BLaER1 treated with 17β-estradiol and CSF1 and Interleukin-3, amounts not matched to agents 10 nM and 100 nM (cell line): Measurements from ENCODE around the gene C5orf15.

ENCODE experiments used
- H3K27ac ChIP-seq, 11 experiments: shearing (Covaris generic); formaldehyde crosslinking; 2 replicates each; pipeline ENCODE4 v1.8.1; 2022
- H3K27me3 ChIP-seq, 11 experiments: shearing (Covaris generic); formaldehyde crosslinking; 2 replicates each; pipeline ENCODE4 v1.8.1; 2022
- H3K36me3 ChIP-seq, 11 experiments: shearing (Covaris generic); formaldehyde crosslinking; 2 replicates each; pipeline ENCODE4 v1.8.1; 2022
- H3K4me1 ChIP-seq, 10 experiments: shearing (Covaris generic); formaldehyde crosslinking; 2 replicates each; pipeline ENCODE4 v1.8.1; 2022
- H3K4me2 ChIP-seq, 11 experiments: shearing (Covaris generic); formaldehyde crosslinking; 2 replicates each; pipeline ENCODE4 v1.8.1; 2022
- H3K4me3 ChIP-seq, 10 experiments: shearing (Covaris generic); formaldehyde crosslinking; 2 replicates each; pipeline ENCODE4 v1.8.1; 2022
- H3K9ac ChIP-seq, 11 experiments: shearing (Covaris generic); formaldehyde crosslinking; 2 replicates each; pipeline ENCODE4 v1.8.1; 2022
- H3K9me3 ChIP-seq, 11 experiments: shearing (Covaris generic); formaldehyde crosslinking; replicated peaks in 1 of 11; 2 replicates each; pipeline ENCODE4 v1.8.1; 2022
- H4K20me1 ChIP-seq, 11 experiments: shearing (Covaris generic); formaldehyde crosslinking; 2 replicates each; pipeline ENCODE4 v1.8.1; 2022
- Cebpa-rat ChIP-seq, 11 experiments: shearing (Covaris generic); IDR thresholded peaks; 2 replicates each; pipeline ENCODE4 v1.8.1; 2022

C5orf15 gene

DNA sequence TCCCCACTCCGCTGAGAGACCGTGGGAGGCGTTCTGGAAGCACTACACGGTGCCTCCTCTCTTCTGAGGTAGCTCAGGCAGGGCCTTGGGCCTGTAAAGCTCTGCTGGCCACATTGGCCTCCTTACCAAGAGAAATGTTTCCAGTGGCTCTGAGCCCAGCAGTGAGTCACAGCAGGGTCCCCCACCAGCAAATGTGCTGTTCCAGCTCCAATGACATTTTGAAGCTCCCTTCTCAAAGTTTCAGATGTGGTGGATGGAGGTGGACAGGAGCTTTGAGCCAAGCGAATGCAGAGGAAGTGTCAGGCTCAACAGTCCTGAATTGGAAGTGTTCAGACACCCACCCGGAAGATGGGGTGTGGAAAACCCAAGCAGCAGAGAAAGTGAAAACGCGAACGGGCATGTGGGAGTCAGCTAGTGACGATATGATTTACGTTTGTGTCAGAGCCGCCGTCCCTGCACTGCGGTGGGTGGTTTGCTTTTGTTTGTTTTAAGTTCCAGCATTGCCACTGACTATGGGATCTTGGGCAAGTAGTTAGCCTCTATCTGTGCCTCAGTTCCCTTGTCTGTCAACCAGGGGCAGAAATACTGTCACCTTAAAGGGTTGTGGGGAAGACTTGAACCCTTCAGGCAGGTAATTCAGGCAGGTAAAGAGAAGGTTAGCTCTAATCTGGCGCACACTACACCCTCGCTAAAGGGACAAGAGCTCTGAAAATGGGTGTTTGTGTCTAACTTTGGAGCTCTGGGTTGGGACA is 38.2 kb downstream of the C5orf15 start:
- no peak for TF ChIP-seq Cebpa-rat (IDR thresholded peaks at IDR 0.05)
- Histone ChIP-seq H3K36me3 (no peaks in the 10 kb centered on the region), H3K4me3 (0 out of 20 replicates have a peak overlapping the region, but pooled peaks of 1 of the 10 experiments have one; percentile 1), H3K27ac (peak overlapping the region in 8 of 11 experiments; percentile 10 to 47 (median 37); a peak in 12 of 22 replicates), H4K20me1 (peaks cover 0 to 6% (median 0%) of the 10 kb centered on the region in 11 experiments; a peak in 4 of 22 replicates), H3K4me2 (peak overlapping the region; percentile 74 to 98 (median 91)), H3K27me3 (peaks cover 0 to 24% (median 0%) of the 10 kb centered on the region in 11 experiments; a peak in 4 of 22 replicates), H3K4me1 (peaks cover 70 to 96% (median 90%) of the 10 kb centered on the region in 10 experiments), H3K9me3 (no peaks in the 10 kb centered on the region), H3K9ac (peak overlapping the region in 5 of 11 experiments; percentile 2 to 46 (median 19); a peak in 5 of 22 replicates)

GRCh38 chr5:133928587-133929393 is 39.6 kb downstream of the C5orf15 start:
- Histone ChIP-seq H3K4me3 (no peak overlapping the region), H3K4me1 (peaks cover 55 to 95% (median 88%) of the 10 kb centered on the region in 10 experiments), H3K27me3 (peaks cover 0 to 18% (median 0%) of the 10 kb centered on the region in 11 experiments; a peak in 4 of 22 replicates), H3K9ac (0 out of 22 replicates have a peak overlapping the region, but pooled peaks of 1 of the 11 experiments have one; percentile 33), H3K9me3 (no peaks in the 10 kb centered on the region), H3K27ac (peak overlapping the region in 1 of 11 experiments; percentile 9; a peak in 2 of 22 replicates), H3K4me2 (peak overlapping the region; percentile 74 to 98 (median 91)), H4K20me1 (peaks cover 0 to 6% (median 0%) of the 10 kb centered on the region in 11 experiments; a peak in 3 of 22 replicates), H3K36me3 (no peaks in the 10 kb centered on the region)
- TF ChIP-seq Cebpa-rat (IDR thresholded peaks at IDR 0.05) = no peak

GRCh38 chr5:133927300-133928180 is 40.9 kb downstream of the C5orf15 start:
- no peaks in the 10 kb centered on the region for H3K36me3 ChIP-seq
- H3K4me1 ChIP-seq = peaks cover 43 to 82% (median 75%) of the 10 kb centered on the region in 10 experiments
- peaks cover 0 to 13% (median 0%) of the 10 kb centered on the region in 11 experiments; a peak in 3 of 22 replicates for H3K27me3 ChIP-seq
- no peak overlapping the region for H3K27ac ChIP-seq
- no peak overlapping the region for H3K4me3 ChIP-seq
- H3K9ac ChIP-seq = peak overlapping the region in 1 of 11 experiments; percentile 8; a peak in 1 of 22 replicates
- no peaks in the 10 kb centered on the region for H4K20me1 ChIP-seq
- H3K9me3 ChIP-seq = no peaks in the 10 kb centered on the region
- H3K4me2 ChIP-seq = peak overlapping the region in 9 of 11 experiments; percentile 2 to 98 (median 89); a peak in 16 of 22 replicates
- no peak for TF ChIP-seq Cebpa-rat (IDR thresholded peaks at IDR 0.05)

DNA sequence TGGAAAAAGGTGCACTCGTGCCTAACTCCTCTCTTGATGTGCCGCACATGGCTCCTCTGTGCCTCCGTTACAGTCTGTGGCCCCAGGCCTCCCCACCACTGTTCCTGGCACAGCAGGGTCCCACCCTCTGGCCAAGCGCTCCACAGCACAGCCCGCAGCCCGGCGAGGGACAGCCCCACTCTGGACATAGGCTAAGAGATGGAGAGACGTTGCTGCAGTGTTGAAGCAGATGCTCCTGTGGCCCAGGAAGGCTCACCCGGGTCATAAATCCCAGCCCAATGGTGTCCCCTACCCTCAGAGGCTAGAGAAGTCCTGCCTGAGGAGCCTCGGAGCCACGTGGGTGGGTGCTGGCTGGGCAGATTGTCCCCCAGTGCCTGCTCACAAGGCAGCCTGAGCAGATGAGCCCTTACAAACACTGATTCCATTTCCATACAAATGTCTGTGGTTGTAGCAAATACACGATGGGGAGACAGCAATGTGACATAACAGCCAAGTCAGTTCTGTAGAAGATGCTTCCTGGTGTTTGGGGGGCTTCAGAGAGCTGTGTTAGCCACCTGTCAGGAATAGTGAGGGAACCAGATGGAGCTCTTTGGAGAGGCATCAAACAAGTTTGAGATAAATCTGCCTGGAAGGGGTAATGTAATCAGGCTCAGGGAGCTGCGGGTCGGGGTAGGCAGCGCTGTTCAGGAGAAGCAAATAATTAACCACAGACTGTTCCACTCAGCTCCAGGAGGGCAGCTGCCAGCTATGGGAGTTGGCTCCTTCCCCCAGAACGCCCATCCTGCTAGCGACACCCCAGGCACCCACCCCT is 41.7 kb downstream of the C5orf15 start:
- TF ChIP-seq Cebpa-rat (IDR thresholded peaks at IDR 0.05) = no peak
- no peak overlapping the region for H3K27ac ChIP-seq
- H3K36me3 ChIP-seq = no peaks in the 10 kb centered on the region
- H3K4me1 ChIP-seq = peaks cover 34 to 74% (median 67%) of the 10 kb centered on the region in 10 experiments
- H3K27me3 ChIP-seq = peaks cover 0 to 13% (median 0%) of the 10 kb centered on the region in 11 experiments; a peak in 3 of 22 replicates
- H3K9me3 ChIP-seq = no peaks in the 10 kb centered on the region
- H4K20me1 ChIP-seq = no peaks in the 10 kb centered on the region
- peak overlapping the region in 1 of 11 experiments; percentile 8; a peak in 1 of 22 replicates for H3K9ac ChIP-seq
- H3K4me2 ChIP-seq = peak overlapping the region in 9 of 11 experiments; percentile 2 to 98 (median 61); a peak in 17 of 22 replicates
- no peak overlapping the region for H3K4me3 ChIP-seq

- H3K4me2 ChIP-seq = peak overlapping the region in 8 of 11 experiments; percentile 43 to 98 (median 64); a peak in 10 of 22 replicates
- peaks cover 0 to 13% (median 0%) of the 10 kb centered on the region in 11 experiments; a peak in 3 of 22 replicates for H3K27me3 ChIP-seq
- peaks cover 27 to 67% (median 60%) of the 10 kb centered on the region in 10 experiments for H3K4me1 ChIP-seq
- no peaks in the 10 kb centered on the region for H3K36me3 ChIP-seq
- H3K27ac ChIP-seq = no peak overlapping the region
- H3K9me3 ChIP-seq = no peaks in the 10 kb centered on the region
- no peak overlapping the region for H3K4me3 ChIP-seq
- no peak for TF ChIP-seq Cebpa-rat (IDR thresholded peaks at IDR 0.05)
- H3K9ac ChIP-seq = no peak overlapping the region
- no peaks in the 10 kb centered on the region for H4K20me1 ChIP-seq
Measured at GRCh38 chr5:133925866-133926488, 42.4 kb downstream of the C5orf15 start.

- Histone ChIP-seq H3K4me2 (peak overlapping the region in 7 of 11 experiments; percentile 19 to 44 (median 35); a peak in 9 of 22 replicates), H3K36me3 (no peaks in the 10 kb centered on the region), H3K4me1 (peaks cover 20 to 61% (median 53%) of the 10 kb centered on the region in 10 experiments), H3K9me3 (no peaks in the 10 kb centered on the region), H3K27ac (no peak overlapping the region), H3K27me3 (peaks cover 0 to 13% (median 0%) of the 10 kb centered on the region in 11 experiments; a peak in 3 of 22 replicates), H3K4me3 (no peak overlapping the region), H3K9ac (no peak overlapping the region), H4K20me1 (no peaks in the 10 kb centered on the region)
- no peak for TF ChIP-seq Cebpa-rat (IDR thresholded peaks at IDR 0.05)
Measured at GRCh38 chr5:133925269-133925668, 43.2 kb downstream of the C5orf15 start.
